CD8-positive, alpha-beta memory T cell (primary cell): ENCODE data around the gene SYNE1. TPM values are rescaled to one million over a fixed set of nuclear protein-coding genes. Genes with fewer than 3 reads are reported as not detected.
A peak's percentile ranks its signal among the peaks of the same experiment; 100 is the strongest.
"Not testable (repeated sequence)": the region's sequence is repeated elsewhere in the genome, so short reads cannot be mapped to it uniquely, and the experiment has no call there.

Source experiments
- CTCF ChIA-PET: fragments of 350-600 bp; sonication (Branson Sonifier 250); formaldehyde crosslinking; loops from one replicate; lab custom pipeline; 2021; ENCODE audit warnings: antibody characterized with exemption; lab: Charles Lee
- POLR2A ChIA-PET: fragments of 350-600 bp; sonication (Branson Sonifier 250); formaldehyde crosslinking; loops from one replicate; lab custom pipeline; 2021; ENCODE audit warnings: antibody characterized with exemption; lab: Charles Lee
- DNase-seq, 5 donors: peaks; one replicate each; pipeline versions ENCODE4 v3.0.0 to v3.0.0-alpha.2; 2020 to 2022; ENCODE audit warnings: mixed read lengths in 1 of 5
- H3K27ac ChIP-seq: one replicate; pipeline ENCODE4 v1.7.0; 2013; ENCODE audit warnings: low read depth, mild to moderate bottlenecking, low read length, moderate library complexity
- H3K27me3 ChIP-seq: 2 replicates; pipeline ENCODE4 v1.7.0; 2013; ENCODE audit warnings: low read length, mild to moderate bottlenecking; ENCODE audit not compliant: insufficient read depth, poor library complexity, severe bottlenecking
- H3K36me3 ChIP-seq: 2 replicates; pipeline ENCODE4 v1.7.0; 2013; ENCODE audit warnings: mild to moderate bottlenecking, low read length, moderate library complexity; ENCODE audit not compliant: insufficient read depth
- H3K4me1 ChIP-seq: 2 replicates; pipeline ENCODE4 v1.7.0; 2013; ENCODE audit warnings: mild to moderate bottlenecking, low read length, moderate library complexity; ENCODE audit not compliant: insufficient read depth
- H3K4me3 ChIP-seq: 2 replicates; pipeline ENCODE4 v1.7.0; 2013; ENCODE audit warnings: mild to moderate bottlenecking, low read length
- H3K9me3 ChIP-seq: 2 replicates; pipeline ENCODE4 v1.7.0; 2013; ENCODE audit warnings: mild to moderate bottlenecking, low read length
- H3K27ac Mint-ChIP-seq, 8 donors: one replicate each; pipeline ENCODE4 v1.8.0; 2020 to 2021; ENCODE audit warnings: mixed read lengths in 8 of 8, mild to moderate bottlenecking in 6 of 8, inconsistent platforms in 3 of 8, moderate library complexity in 3 of 8
- H3K27me3 Mint-ChIP-seq, 2 donors: one replicate each; pipeline ENCODE4 v1.8.0; 2020 to 2021; ENCODE audit warnings: mixed read lengths in 2 of 2, mild to moderate bottlenecking in 1 of 2, moderate library complexity in 1 of 2
- H3K36me3 Mint-ChIP-seq, 3 donors: one replicate each; pipeline ENCODE4 v1.8.0; 2020 to 2021; ENCODE audit warnings: mixed read lengths in 3 of 3, inconsistent platforms in 1 of 3, mild to moderate bottlenecking in 1 of 3
- H3K4me1 Mint-ChIP-seq, 3 donors: one replicate each; pipeline ENCODE4 v1.8.0; 2020 to 2021; ENCODE audit warnings: mixed read lengths in 3 of 3, inconsistent platforms in 1 of 3, mild to moderate bottlenecking in 1 of 3
- H3K4me3 Mint-ChIP-seq, 7 donors: one replicate each; pipeline ENCODE4 v1.8.0; 2020 to 2021; ENCODE audit warnings: mixed read lengths in 7 of 7, mild to moderate bottlenecking in 6 of 7, moderate library complexity in 4 of 7, inconsistent platforms in 2 of 7
- H3K9me3 Mint-ChIP-seq, 5 donors: one replicate each; pipeline ENCODE4 v1.8.0; 2020 to 2022; ENCODE audit warnings: mixed read lengths in 5 of 5, mild to moderate bottlenecking in 3 of 5, moderate library complexity in 2 of 5, inconsistent platforms in 1 of 5
- polyA plus RNA-seq: library from polyadenylated mRNA; unstranded; fragments of 300-500 nt; fragmentation: Illumina TruSeq; gene quantifications from one replicate; pipeline ENCODE4 v1.2.3, GENCODE V29; 2021
- total RNA-seq, 2 experiments: library from RNA; stranded (reverse); gene quantifications; one replicate each; pipeline ENCODE4 v1.2.3, GENCODE V29; 2021

SYNE1 gene
- total and polyA plus RNA-seq, 3 experiments from 2014 or later: 41.0 to 79.0 (median 48.4) TPM

- Histone ChIP-seq H3K36me3 (no peaks in the 10 kb centered on the region), H3K27me3 (no peaks in the 10 kb centered on the region), H3K4me1 (no peaks in the 10 kb centered on the region), H3K27ac (no peak overlapping the region), H3K9me3 (no peaks in the 10 kb centered on the region), H3K4me3 (no peak overlapping the region)
- ChIA-PET POLR2A (no interaction called here), CTCF (no interaction called here)
- Mint-ChIP-seq H3K36me3 (peaks cover 22 to 25% (median 22%) of the 10 kb centered on the region in 3 donors), H3K4me3 (no peak overlapping the region), H3K9me3 (peaks cover 0 to 4% (median 0%) of the 10 kb centered on the region in 5 donors), H3K4me1 (no peaks in the 10 kb centered on the region), H3K27me3 (peaks cover 0 to 5% of the 10 kb centered on the region in 2 donors), H3K27ac (peak overlapping the region in 2 of 8 donors; percentile 5 to 11)
- DNase-seq: no peak
Measured at GRCh38 chr6:152423216-152424103, 213.7 kb downstream of the SYNE1 start.

- H3K9me3 ChIP-seq, H3K36me3 ChIP-seq, H3K4me3 ChIP-seq, H3K27me3 Mint-ChIP-seq, H3K27me3 ChIP-seq, H3K4me3 Mint-ChIP-seq, POLR2A ChIA-PET, H3K4me1 Mint-ChIP-seq, H3K4me1 ChIP-seq, H3K9me3 Mint-ChIP-seq, H3K27ac Mint-ChIP-seq, CTCF ChIA-PET, DNase-seq, H3K27ac ChIP-seq: not testable (repeated sequence)
- H3K36me3 Mint-ChIP-seq: peaks cover 16 to 21% (median 20%) of the 10 kb centered on the region in 3 donors
Measured at GRCh38 chr6:152421496-152421895, 215.7 kb downstream of the SYNE1 start.

- peaks cover 13 to 23% (median 20%) of the 10 kb centered on the region in 3 donors for H3K36me3 Mint-ChIP-seq
- H3K4me1 Mint-ChIP-seq: peaks cover 0 to 2% (median 0%) of the 10 kb centered on the region in 3 donors
- Histone ChIP-seq H3K27ac (no peak overlapping the region), H3K4me1 (no peaks in the 10 kb centered on the region), H3K27me3 (no peaks in the 10 kb centered on the region), H3K36me3 (no peaks in the 10 kb centered on the region), H3K9me3 (no peaks in the 10 kb centered on the region), H3K4me3 (no peak overlapping the region)
- no peak overlapping the region for H3K4me3 Mint-ChIP-seq
- H3K27me3 Mint-ChIP-seq: no peaks in the 10 kb centered on the region
- H3K9me3 Mint-ChIP-seq: peaks cover 0 to 4% (median 0%) of the 10 kb centered on the region in 5 donors
- no peak for DNase-seq
- no peak overlapping the region for H3K27ac Mint-ChIP-seq
- CTCF ChIA-PET: no interaction called here
- POLR2A ChIA-PET: no interaction called here
Measured at GRCh38 chr6:152420696-152421095, 216.5 kb downstream of the SYNE1 start.

- Mint-ChIP-seq H3K4me3 (no peak overlapping the region), H3K4me1 (peaks cover 0 to 5% (median 0%) of the 10 kb centered on the region in 3 donors), H3K27ac (no peak overlapping the region), H3K36me3 (peaks cover 11 to 23% (median 16%) of the 10 kb centered on the region in 3 donors), H3K27me3 (no peaks in the 10 kb centered on the region), H3K9me3 (peaks cover 0 to 4% (median 0%) of the 10 kb centered on the region in 5 donors)
- Histone ChIP-seq H3K4me1 (no peaks in the 10 kb centered on the region), H3K36me3 (no peaks in the 10 kb centered on the region), H3K27ac (no peak overlapping the region), H3K9me3 (no peaks in the 10 kb centered on the region), H3K27me3 (no peaks in the 10 kb centered on the region), H3K4me3 (no peak overlapping the region)
- POLR2A ChIA-PET: no interaction called here
- CTCF ChIA-PET: no interaction called here
- no peak for DNase-seq
Measured at GRCh38 chr6:152418551-152418950, 218.6 kb downstream of the SYNE1 start.

- H3K27me3 Mint-ChIP-seq: no peaks in the 10 kb centered on the region
- peak overlapping the region in 3 of 8 donors; percentile 29 to 82 (median 42) for H3K27ac Mint-ChIP-seq
- no peaks in the 10 kb centered on the region for H3K9me3 ChIP-seq
- no peaks in the 10 kb centered on the region for H3K36me3 ChIP-seq
- H3K4me3 Mint-ChIP-seq: no peak overlapping the region
- peaks cover 8 to 28% (median 19%) of the 10 kb centered on the region in 3 donors for H3K36me3 Mint-ChIP-seq
- DNase-seq: no peak
- no peak overlapping the region for H3K4me3 ChIP-seq
- H3K27ac ChIP-seq: no peak overlapping the region
- ChIA-PET POLR2A (no interaction called here), CTCF (no interaction called here)
- H3K4me1 ChIP-seq: no peaks in the 10 kb centered on the region
- H3K9me3 Mint-ChIP-seq: peaks cover 0 to 4% (median 0%) of the 10 kb centered on the region in 5 donors
- peaks cover 0 to 5% (median 0%) of the 10 kb centered on the region in 3 donors for H3K4me1 Mint-ChIP-seq
- no peaks in the 10 kb centered on the region for H3K27me3 ChIP-seq
Measured at GRCh38 chr6:152416652-152417051, 220.5 kb downstream of the SYNE1 start.

GRCh38 chr6:152404936-152405595 is 232.1 kb downstream of the SYNE1 start:
- no peaks in the 10 kb centered on the region for H3K36me3 ChIP-seq
- CTCF ChIA-PET: no interaction called here
- no peaks in the 10 kb centered on the region for H3K27me3 Mint-ChIP-seq
- no peaks in the 10 kb centered on the region for H3K9me3 ChIP-seq
- no peak for DNase-seq
- H3K4me1 Mint-ChIP-seq: no peaks in the 10 kb centered on the region
- no peaks in the 10 kb centered on the region for H3K9me3 Mint-ChIP-seq
- H3K4me1 ChIP-seq: no peaks in the 10 kb centered on the region
- H3K27ac Mint-ChIP-seq: no peak overlapping the region
- no peak overlapping the region for H3K27ac ChIP-seq
- peaks cover 13 to 39% (median 15%) of the 10 kb centered on the region in 3 donors for H3K36me3 Mint-ChIP-seq
- POLR2A ChIA-PET: no interaction called here
- no peak overlapping the region for H3K4me3 ChIP-seq
- no peaks in the 10 kb centered on the region for H3K27me3 ChIP-seq
- H3K4me3 Mint-ChIP-seq: no peak overlapping the region

GRCh38 chr6:152404086-152404857 is 232.9 kb downstream of the SYNE1 start:
- DNase-seq: no peak
- POLR2A ChIA-PET: no interaction called here
- no peak overlapping the region for H3K4me3 Mint-ChIP-seq

More at GRCh38 chr6:152404086-152404857, 232.9 kb downstream of the SYNE1 start:
- no peaks in the 10 kb centered on the region for H3K27me3 Mint-ChIP-seq
- H3K4me1 Mint-ChIP-seq: no peaks in the 10 kb centered on the region
- H3K9me3 Mint-ChIP-seq: no peaks in the 10 kb centered on the region
- Histone ChIP-seq H3K4me3 (no peak overlapping the region), H3K27ac (no peak overlapping the region), H3K27me3 (no peaks in the 10 kb centered on the region), H3K9me3 (no peaks in the 10 kb centered on the region), H3K4me1 (no peaks in the 10 kb centered on the region), H3K36me3 (no peaks in the 10 kb centered on the region)
- H3K36me3 Mint-ChIP-seq: peaks cover 13 to 43% (median 19%) of the 10 kb centered on the region in 3 donors
- H3K27ac Mint-ChIP-seq: no peak overlapping the region
- CTCF ChIA-PET: no interaction called here
